ENCODE data around the gene MXD4.
"Not testable (repeated sequence)": the region's sequence is repeated elsewhere in the genome, so short reads cannot be mapped to it uniquely, and the experiment has no call there.

Gene MXD4

DNA sequence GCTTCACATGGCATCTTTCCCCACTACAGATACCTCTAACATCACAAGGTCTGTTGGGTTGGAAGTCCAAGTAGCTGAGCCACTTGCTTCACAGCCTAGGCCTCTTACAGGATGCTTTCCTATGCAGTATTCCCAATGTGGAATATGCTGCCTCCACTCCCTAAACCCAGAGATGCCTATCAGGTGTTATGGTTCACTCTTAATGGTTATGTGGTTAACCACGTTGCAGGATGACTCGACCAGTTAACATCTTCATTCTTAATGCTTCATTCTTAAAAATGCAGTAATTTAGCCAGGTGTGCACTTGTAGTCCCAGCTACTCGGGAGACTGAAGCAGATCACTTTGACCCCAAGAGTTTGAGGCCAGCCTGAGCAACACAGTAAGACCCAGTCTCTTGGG lies 44.2 kb downstream of the MXD4 start:
- no peak for DNase-seq

DNA sequence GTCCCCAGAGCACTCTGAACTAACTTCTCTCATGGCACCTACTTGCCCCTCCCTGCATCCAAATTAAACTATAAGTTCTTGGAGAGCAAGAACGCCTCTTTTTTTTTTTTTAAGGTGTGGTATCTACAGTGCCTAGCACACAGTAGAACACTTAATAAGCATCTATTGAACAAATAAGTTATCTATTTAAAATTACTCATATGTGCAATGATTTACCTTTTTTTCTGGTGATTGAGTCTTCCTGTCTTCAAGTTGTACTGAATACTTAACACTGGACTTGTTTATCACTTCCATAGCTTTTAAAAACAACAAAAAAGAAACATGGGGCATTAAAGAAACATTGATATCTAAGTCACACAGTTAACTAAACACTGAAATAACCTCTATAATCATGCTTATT lies 49.1 kb downstream of the MXD4 start:
- no peak for DNase-seq

DNA sequence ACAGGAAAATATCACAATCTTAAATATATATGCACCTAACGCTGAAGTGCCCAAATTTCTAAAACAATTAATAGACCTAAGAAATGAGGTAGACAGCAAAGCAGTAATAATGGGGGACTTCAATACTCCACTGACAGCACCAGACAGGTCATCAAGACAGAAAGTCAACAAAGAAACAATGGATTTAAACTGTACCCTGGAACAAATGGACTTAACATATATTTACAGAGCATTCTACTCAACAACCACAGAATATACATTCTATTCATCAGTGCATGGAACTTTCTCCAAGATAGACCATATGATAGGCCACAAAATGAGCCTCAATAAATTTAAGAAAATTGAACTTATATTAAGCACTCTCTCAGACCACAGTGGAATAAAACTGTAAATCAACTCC lies 59.1 kb downstream of the MXD4 start:
- DNase-seq, result not testable (repeated sequence)

Measured in hematopoietic multipotent progenitor cell treated with erythropoietin and hydrocortisone succinate and interleukin-3 and kit ligand, for 8 days (in vitro differentiated cells).